Sigmoid colon (tissue), 7 donors: Measurements from ENCODE around the gene OTOGL. TPM values are rescaled to one million over a fixed set of nuclear protein-coding genes. Genes with fewer than 3 reads are reported as not detected.

Experiments
- DNase-seq: peaks from one replicate; pipeline ENCODE4 v3.0.0-alpha.2; 2019
- H3K27ac ChIP-seq, 4 donors: fragments of 200-600 bp; sonication (generic); one replicate each; pipeline ENCODE4 v1.5.1; 2016 to 2019; ENCODE audit warnings: mild to moderate bottlenecking in 1 of 4
- H3K27me3 ChIP-seq, 3 donors: fragments of 200-600 bp; sonication (generic); one replicate each; pipeline ENCODE4 v1.5.1; 2019; ENCODE audit warnings: mild to moderate bottlenecking in 1 of 3
- H3K36me3 ChIP-seq, 4 donors: fragments of 200-600 bp; sonication (generic); one replicate each; pipeline ENCODE4 v1.5.1; 2016 to 2019
- H3K4me1 ChIP-seq, 4 donors: fragments of 200-600 bp; sonication (generic); one replicate each; pipeline ENCODE4 v1.5.1; 2017 to 2019
- H3K4me3 ChIP-seq, 4 donors: fragments of 200-600 bp; sonication (generic); one replicate each; pipeline ENCODE4 v1.5.1; 2017 to 2019; ENCODE audit warnings: mild to moderate bottlenecking in 2 of 4, moderate library complexity in 1 of 4
- H3K9me3 ChIP-seq, 4 donors: fragments of 200-600 bp in 3 of 4; sonication (generic) in 3 of 4; one replicate each; pipeline versions ENCODE4 v1.5.1 to v1.6.1; 2013 to 2019
- CTCF ChIP-seq, 4 experiments: fragments of 450-650 bp in 3 of 4; fragments of 200-600 bp in 1 of 4; IDR thresholded peaks; one replicate each; pipeline ENCODE4 v1.5.1; 2016 to 2019; ENCODE audit warnings: antibody characterized with exemption in 4 of 4, mild to moderate bottlenecking in 3 of 4, moderate library complexity in 2 of 4
- EP300 ChIP-seq, 4 donors: sonication (generic); formaldehyde crosslinking; IDR thresholded peaks; one replicate each; pipeline ENCODE4 v1.6.1; 2017; ENCODE audit warnings: antibody characterized with exemption in 4 of 4
- POLR2A ChIP-seq, 2 donors: fragments of 450-650 bp; IDR thresholded peaks; one replicate each; pipeline ENCODE4 v1.6.1; 2016; ENCODE audit warnings: antibody characterized with exemption in 2 of 2, mild to moderate bottlenecking in 2 of 2, moderate library complexity in 2 of 2
- POLR2AphosphoS5 ChIP-seq, 4 donors: sonication (generic); formaldehyde crosslinking; IDR thresholded peaks; one replicate each; pipeline ENCODE4 v1.6.1; 2017; ENCODE audit warnings: antibody characterized with exemption in 4 of 4
- WGBS, 2 donors: extraction: QIAGEN DNeasy Blood & Tissue Kit; methylation state at CpG; one replicate each; pipeline ENCODE4 v1.1.7; 2013; 5-methylcytosine and 5-hydroxymethylcytosine counted together
- intact Hi-C: fragments of 100-400 bp; cut with DNase I; formaldehyde crosslinking; loops from one replicate; pipeline ENCODE4 v1.15.1; 2023
- polyA plus RNA-seq, 3 donors: library from polyadenylated mRNA; stranded (reverse); fragments of 200-250 nt; gene quantifications; one replicate each; pipeline ENCODE4 v1.2.3, GENCODE V29; 2013
- total RNA-seq, 4 donors: library from RNA; depleted of rRNA; stranded (reverse); fragments of >200 nt; gene quantifications; one replicate each; pipeline ENCODE4 v1.1.0, GENCODE V29; 2016
- donor health status: healthy with polysubstance abuse.
- donor health status: Bipolar disorder and iron deficiency.
- donor health status: healthy.

Gene OTOGL
- total and polyA plus RNA-seq, 7 donors: 0.07 to 4.7 (median 0.81) TPM; not detected in 2

- no peaks in the 10 kb centered on the region for H3K9me3 ChIP-seq
- no peaks in the 10 kb centered on the region for H3K27me3 ChIP-seq
- H3K27ac ChIP-seq: no peak overlapping the region
- H3K36me3 ChIP-seq: no peaks in the 10 kb centered on the region
- no peak overlapping the region for H3K4me3 ChIP-seq
- intact Hi-C loops: no loop called here
- no peak for DNase-seq
- TF ChIP-seq POLR2A (IDR thresholded peaks at IDR 0.05) (no peak), POLR2AphosphoS5 (IDR thresholded peaks at IDR 0.05) (no peak), EP300 (IDR thresholded peaks at IDR 0.05) (no peak), CTCF (IDR thresholded peaks at IDR 0.05) (no peak)
- H3K4me1 ChIP-seq: no peaks in the 10 kb centered on the region
These were observed 218.0 kb downstream of the OTOGL start for GRCh38 chr12:80317307-80317706.

- Histone ChIP-seq H3K27me3 (no peaks in the 10 kb centered on the region), H3K4me1 (no peaks in the 10 kb centered on the region), H3K9me3 (no peaks in the 10 kb centered on the region), H3K27ac (no peak overlapping the region), H3K4me3 (no peak overlapping the region), H3K36me3 (no peaks in the 10 kb centered on the region)
- intact Hi-C loops: no loop called here
- WGBS, 2 donors: 2 to 44% methylated on average over 1 of the region's 1 CpG
- DNase-seq: no peak
- TF ChIP-seq CTCF (IDR thresholded peaks at IDR 0.05): no peak
- no peak for TF ChIP-seq POLR2A (IDR thresholded peaks at IDR 0.05)
- no peak for TF ChIP-seq POLR2AphosphoS5 (IDR thresholded peaks at IDR 0.05)
- TF ChIP-seq EP300 (IDR thresholded peaks at IDR 0.05): no peak
These were observed 218.6 kb downstream of the OTOGL start for GRCh38 chr12:80317899-80318298.

- H3K4me3 ChIP-seq: no peak overlapping the region
- no peak for DNase-seq
- TF ChIP-seq CTCF (IDR thresholded peaks at IDR 0.05) (no peak), EP300 (IDR thresholded peaks at IDR 0.05) (no peak), POLR2A (IDR thresholded peaks at IDR 0.05) (no peak), POLR2AphosphoS5 (IDR thresholded peaks at IDR 0.05) (no peak)
- H3K36me3 ChIP-seq: no peaks in the 10 kb centered on the region
- no peaks in the 10 kb centered on the region for H3K9me3 ChIP-seq
- intact Hi-C loops: no loop called here
- 86 to 93% methylated on average over 2 of the region's 2 CpGs for WGBS, 2 donors
- H3K27ac ChIP-seq: no peak overlapping the region
- no peaks in the 10 kb centered on the region for H3K27me3 ChIP-seq
- no peaks in the 10 kb centered on the region for H3K4me1 ChIP-seq
These were observed 220.9 kb downstream of the OTOGL start for GRCh38 chr12:80320121-80320678.

- Histone ChIP-seq H3K36me3 (no peaks in the 10 kb centered on the region), H3K4me3 (no peak overlapping the region), H3K27ac (no peak overlapping the region), H3K9me3 (no peaks in the 10 kb centered on the region), H3K27me3 (no peaks in the 10 kb centered on the region), H3K4me1 (no peaks in the 10 kb centered on the region)
- TF ChIP-seq POLR2A (IDR thresholded peaks at IDR 0.05): no peak
- TF ChIP-seq EP300 (IDR thresholded peaks at IDR 0.05): no peak
- no peak for TF ChIP-seq POLR2AphosphoS5 (IDR thresholded peaks at IDR 0.05)
- TF ChIP-seq CTCF (IDR thresholded peaks at IDR 0.05): no peak
- WGBS, 2 donors: 24 to 29% methylated on average over 2 of the region's 2 CpGs
- no peak for DNase-seq
- intact Hi-C loops: no loop called here
These were observed 222.3 kb downstream of the OTOGL start for GRCh38 chr12:80321653-80322052.
